Endothelial cell of umbilical vein (primary cell): ENCODE data around the gene EVC2. TPM values are rescaled to one million over a fixed set of nuclear protein-coding genes. Genes with fewer than 3 reads are reported as not detected.

Source experiments
- BruUV-seq: library from RNA; stranded (reverse); fragments of 400-500 nt; replicated peaks from 2 replicates; lab custom pipeline; 2021; lab: Mats Ljungman, UMichigan
- CTCF ChIA-PET: fragments of 300-600, 350-600 bp; sonication (Branson Sonifier 250); formaldehyde crosslinking; loops from one replicate; lab custom pipeline; 2021; ENCODE audit warnings: antibody characterized with exemption, inconsistent platforms; lab: Charles Lee
- POLR2A ChIA-PET: fragments of 300-600, 350-600 bp; sonication (Branson Sonifier 250); formaldehyde crosslinking; loops from one replicate; lab custom pipeline; 2021; ENCODE audit warnings: antibody characterized with exemption, inconsistent platforms; lab: Charles Lee
- DNase-seq: peaks from one replicate; pipeline ENCODE4 v3.0.0-alpha.2; 2011; ENCODE audit warnings: low read depth, low spot score
- FAIRE-seq: peaks from 2 replicates; lab custom pipeline; 2011; peaks lifted over from hg19 to GRCh38; lab: Jason Lieb, UNC
- H2AFZ ChIP-seq: 2 replicates; pipeline ENCODE4 v1.6.0; 2012; ENCODE audit warnings: low read depth, low read length, control low read depth, inconsistent platforms
- H3K27ac ChIP-seq: 2 replicates; pipeline ENCODE4 v1.5.1; 2011; ENCODE audit warnings: low read depth, mild to moderate bottlenecking, control low read depth, low read length, moderate library complexity; ENCODE audit not compliant: insufficient read depth
- H3K27me3 ChIP-seq, 2 experiments: 2 replicates each; pipeline versions ENCODE4 v1.6.0 to v1.6.1; 2011; ENCODE audit warnings: low read length in 2 of 2, mixed read lengths in 1 of 2; ENCODE audit not compliant: control insufficient read depth in 2 of 2, insufficient read depth in 2 of 2
- H3K36me3 ChIP-seq, 2 experiments: 2 replicates in 1 of 2; 3 replicates in 1 of 2; pipeline ENCODE4 v1.5.1; 2011; ENCODE audit warnings: low read length in 2 of 2, mild to moderate bottlenecking in 1 of 2, moderate library complexity in 1 of 2; ENCODE audit not compliant: control insufficient read depth in 2 of 2, insufficient read depth in 2 of 2; ENCODE audit errors: extremely low read depth in 1 of 2
- H3K4me1 ChIP-seq: 3 replicates; pipeline ENCODE4 v1.5.1; 2011; ENCODE audit warnings: mild to moderate bottlenecking, low read length; ENCODE audit not compliant: control insufficient read depth, insufficient read depth; ENCODE audit errors: extremely low read depth
- H3K4me2 ChIP-seq: 2 replicates; pipeline ENCODE4 v1.6.1; 2011; ENCODE audit warnings: low read length, control low read depth, mixed read lengths; ENCODE audit not compliant: insufficient read depth
- H3K4me3 ChIP-seq, 3 experiments: fragments of 200-600 bp in 1 of 3; sonication (generic), shearing (Covaris generic) in 1 of 3; replicated peaks in 1 of 3; 2 replicates each; pipeline ENCODE4 v1.5.1; 2011 to 2016; ENCODE audit warnings: control low read depth in 3 of 3, low read length in 3 of 3, mild to moderate bottlenecking in 2 of 3, inconsistent platforms in 1 of 3, low read depth in 1 of 3, moderate library complexity in 1 of 3; ENCODE audit not compliant: insufficient read depth in 1 of 3
- H3K79me2 ChIP-seq: 2 replicates; pipeline ENCODE4 v1.6.0; 2012; ENCODE audit warnings: low read length, inconsistent platforms; ENCODE audit not compliant: control insufficient read depth, insufficient read depth
- H3K9ac ChIP-seq: replicated peaks from 2 replicates; pipeline ENCODE3; 2011; ENCODE audit warnings: low read length, control low read depth; ENCODE audit not compliant: insufficient read depth; ENCODE audit errors: extremely low read depth
- H3K9me1 ChIP-seq: replicated peaks from 3 replicates; pipeline ENCODE4 v1.6.0; 2011; ENCODE audit warnings: mild to moderate bottlenecking, low read length; ENCODE audit not compliant: control insufficient read depth, insufficient read depth; ENCODE audit errors: extremely low read depth
- H3K9me3 ChIP-seq: replicated peaks from 2 replicates; pipeline ENCODE4 v1.5.1; 2012; ENCODE audit warnings: low read length, inconsistent platforms; ENCODE audit not compliant: control insufficient read depth, insufficient read depth
- H4K20me1 ChIP-seq: replicated peaks from 2 replicates; pipeline ENCODE3; 2011; ENCODE audit warnings: mild to moderate bottlenecking, low read length; ENCODE audit not compliant: control insufficient read depth, insufficient read depth; ENCODE audit errors: extremely low read depth
- EZH2 ChIP-seq: IDR thresholded peaks from 2 replicates; pipeline ENCODE4 v1.6.1; 2012; ENCODE audit warnings: borderline replicate concordance, low read depth, mild to moderate bottlenecking, moderate library complexity, low read length, inconsistent platforms; ENCODE audit not compliant: severe bottlenecking
- FOS ChIP-seq: IDR thresholded peaks from 2 replicates; pipeline ENCODE4 v1.6.1; 2011; ENCODE audit warnings: mild to moderate bottlenecking, low read length, moderate library complexity, borderline replicate concordance; ENCODE audit not compliant: insufficient read depth
- GATA2 ChIP-seq: IDR thresholded peaks from 2 replicates; pipeline ENCODE4 v1.7.0; 2011; ENCODE audit warnings: low read depth, mild to moderate bottlenecking, moderate library complexity, mixed read lengths, low read length; ENCODE audit not compliant: insufficient read length, insufficient read depth
- JUN ChIP-seq: IDR thresholded peaks from 2 replicates; pipeline ENCODE4 v1.6.1; 2011; ENCODE audit warnings: borderline replicate concordance, low read depth; ENCODE audit not compliant: insufficient read length, insufficient read depth
- MYC ChIP-seq: IDR thresholded peaks from one replicate; pipeline ENCODE4 v1.6.1; 2011; ENCODE audit warnings: mild to moderate bottlenecking, low read depth, low read length
- POLR2A ChIP-seq: IDR thresholded peaks from 2 replicates; pipeline ENCODE4 v1.6.1; 2012; ENCODE audit warnings: low read depth, mild to moderate bottlenecking, control low read depth, low read length
- POLR2AphosphoS5 ChIP-seq: IDR thresholded peaks from 2 replicates; pipeline ENCODE4 v1.6.1; 2012; ENCODE audit warnings: low read depth, mild to moderate bottlenecking, control low read depth, low read length, moderate library complexity; ENCODE audit not compliant: insufficient read depth
- dilution Hi-C: fragments of 300-500 bp; cut with MboI; formaldehyde crosslinking; loops from one replicate; pipeline ENCODE4 v1.15.0; 2019; ENCODE audit warnings: low sequenced_read_pairs; ENCODE audit not compliant: extremely low pct_ligation_motif_present
- intact Hi-C: fragments of 100-400 bp; cut with micrococcal nuclease; formaldehyde crosslinking; loops from one replicate; pipeline ENCODE4 v1.10.0; 2022
- polyA plus RNA-seq, 4 experiments: library from polyadenylated mRNA; depleted of rRNA in 3 of 4; stranded (reverse) in 3 of 4; unstranded in 1 of 4; fragments of >200 nt; gene quantifications; 2 replicates each; pipeline versions ENCODE4 v1.2.1 to v1.2.3, GENCODE V29; 2011 to 2012; ENCODE audit warnings: missing spikeins in 1 of 4
- total RNA-seq: library from RNA; stranded (reverse); gene quantifications from 2 replicates; pipeline ENCODE4 v1.2.3, GENCODE V29; 2021
- TF ChIP-seq, protein P1 (sequence below): IDR thresholded peaks from 2 replicates; pipeline ENCODE4 v1.6.1; 2011; ENCODE audit not compliant: insufficient read depth, insufficient read length
- TF ChIP-seq, protein P2 (sequence below), 2 donors: IDR thresholded peaks; 1 replicate in 1 of 2; 2 replicates in 1 of 2; pipeline ENCODE4 v1.5.1; 2011; ENCODE audit warnings: low read length in 2 of 2, mild to moderate bottlenecking in 2 of 2, moderate library complexity in 2 of 2, control low read depth in 1 of 2, inconsistent platforms in 1 of 2, low read depth in 1 of 2; ENCODE audit not compliant: insufficient read depth in 1 of 2; ENCODE audit errors: extremely low read depth in 1 of 2

The EVC2 gene
- total and polyA plus RNA-seq, 2 donors (not counting 3 experiments of a cell fraction or from before 2014, with no cell fraction given) = 1.7 to 8.8 TPM

DNA sequence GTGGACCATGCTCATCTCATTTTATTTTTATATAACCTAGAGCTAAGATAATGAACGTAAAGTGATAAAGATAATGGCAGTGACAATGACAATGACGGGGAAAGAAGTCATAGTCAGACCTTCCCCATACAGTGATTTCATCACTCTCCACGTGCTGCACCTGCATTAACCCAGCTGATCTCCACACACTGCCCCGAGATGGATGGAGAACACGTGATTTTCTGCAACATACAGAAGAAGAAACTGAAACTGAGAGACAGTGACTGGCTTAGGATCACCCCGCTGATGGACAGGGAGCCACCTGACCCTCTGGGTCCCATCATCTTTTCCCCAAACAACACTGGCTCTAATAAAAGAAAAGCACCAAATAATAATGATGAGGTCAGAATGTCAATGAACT is 22.0 kb downstream of the EVC2 start:
- H3K9ac ChIP-seq = no peak overlapping the region
- no peak overlapping the region for H3K27ac ChIP-seq
- intact Hi-C loops = no loop called here
- dilution Hi-C loops = no loop called here
- ChIA-PET CTCF (no interaction called here), POLR2A (no interaction called here)
- H3K9me3 ChIP-seq = no peaks in the 10 kb centered on the region
- no peak overlapping the region for H3K4me2 ChIP-seq
- TF ChIP-seq, protein P1, sequence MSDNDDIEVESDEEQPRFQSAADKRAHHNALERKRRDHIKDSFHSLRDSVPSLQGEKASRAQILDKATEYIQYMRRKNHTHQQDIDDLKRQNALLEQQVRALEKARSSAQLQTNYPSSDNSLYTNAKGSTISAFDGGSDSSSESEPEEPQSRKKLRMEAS = no peak
- TF ChIP-seq POLR2A = no peak
- no peak for TF ChIP-seq MYC
- H2AFZ ChIP-seq = no peak overlapping the region
- no peak overlapping the region for H3K4me3 ChIP-seq
- FAIRE-seq = no peak
- H3K27me3 ChIP-seq = no peaks in the 10 kb centered on the region
- H3K9me1 ChIP-seq = no peaks in the 10 kb centered on the region
- H3K4me1 ChIP-seq = no peaks in the 10 kb centered on the region
- peaks cover 3 to 48% of the 10 kb centered on the region in 2 experiments for H3K36me3 ChIP-seq
- no TSS peak for BruUV-seq
- H4K20me1 ChIP-seq = no peaks in the 10 kb centered on the region
- no peak for DNase-seq
- no peaks in the 10 kb centered on the region for H3K79me2 ChIP-seq

DNA sequence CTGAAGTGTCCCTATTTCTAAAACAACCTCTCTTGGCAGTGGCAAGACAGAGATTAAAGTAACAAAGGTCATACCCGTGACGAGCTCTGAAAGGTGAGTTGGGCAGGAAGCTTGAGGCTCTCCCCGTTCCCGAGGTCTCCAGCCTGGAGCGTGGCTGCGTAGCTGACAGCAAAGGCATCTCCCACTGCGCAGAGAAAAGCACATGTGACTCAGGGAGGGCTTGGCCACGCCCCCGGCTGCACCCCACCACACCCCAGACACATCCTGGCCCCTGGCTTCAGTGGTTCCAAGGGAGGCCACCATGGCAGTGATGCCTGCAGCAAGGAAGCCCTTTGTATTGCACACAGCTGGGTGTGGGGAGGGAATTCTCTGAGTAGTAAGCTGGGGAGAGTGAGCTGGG is 23.1 kb downstream of the EVC2 start:
- DNase-seq (no peak), FAIRE-seq (no peak)
- Histone ChIP-seq H3K9me3 (no peaks in the 10 kb centered on the region), H3K79me2 (no peaks in the 10 kb centered on the region), H3K9me1 (no peaks in the 10 kb centered on the region), H3K4me3 (no peak overlapping the region), H3K27ac (no peak overlapping the region), H4K20me1 (no peaks in the 10 kb centered on the region), H3K36me3 (peaks cover 6 to 54% of the 10 kb centered on the region in 2 experiments), H3K9ac (no peak overlapping the region), H3K4me2 (no peak overlapping the region), H3K27me3 (no peaks in the 10 kb centered on the region), H2AFZ (no peak overlapping the region), H3K4me1 (no peaks in the 10 kb centered on the region)
- TF ChIP-seq JUN (no peak), MYC (no peak), POLR2AphosphoS5 (no peak), EZH2 (no peak), GATA2 (no peak), FOS (no peak), POLR2A (no peak)
- TF ChIP-seq, protein P2, sequence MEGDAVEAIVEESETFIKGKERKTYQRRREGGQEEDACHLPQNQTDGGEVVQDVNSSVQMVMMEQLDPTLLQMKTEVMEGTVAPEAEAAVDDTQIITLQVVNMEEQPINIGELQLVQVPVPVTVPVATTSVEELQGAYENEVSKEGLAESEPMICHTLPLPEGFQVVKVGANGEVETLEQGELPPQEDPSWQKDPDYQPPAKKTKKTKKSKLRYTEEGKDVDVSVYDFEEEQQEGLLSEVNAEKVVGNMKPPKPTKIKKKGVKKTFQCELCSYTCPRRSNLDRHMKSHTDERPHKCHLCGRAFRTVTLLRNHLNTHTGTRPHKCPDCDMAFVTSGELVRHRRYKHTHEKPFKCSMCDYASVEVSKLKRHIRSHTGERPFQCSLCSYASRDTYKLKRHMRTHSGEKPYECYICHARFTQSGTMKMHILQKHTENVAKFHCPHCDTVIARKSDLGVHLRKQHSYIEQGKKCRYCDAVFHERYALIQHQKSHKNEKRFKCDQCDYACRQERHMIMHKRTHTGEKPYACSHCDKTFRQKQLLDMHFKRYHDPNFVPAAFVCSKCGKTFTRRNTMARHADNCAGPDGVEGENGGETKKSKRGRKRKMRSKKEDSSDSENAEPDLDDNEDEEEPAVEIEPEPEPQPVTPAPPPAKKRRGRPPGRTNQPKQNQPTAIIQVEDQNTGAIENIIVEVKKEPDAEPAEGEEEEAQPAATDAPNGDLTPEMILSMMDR (IDR thresholded peaks at IDR 0.05; ENCODE audit: extremely low read depth in 1 of 2, insufficient read depth in 1 of 2, low read depth in 1 of 2, low read length in 2 of 2) = no peak
- TF ChIP-seq, protein P1 = no peak
- intact Hi-C loops (no loop called here), dilution Hi-C loops (no loop called here)
- ChIA-PET POLR2A (no interaction called here), CTCF (no interaction called here)
- BruUV-seq = no TSS peak
